ENCODE measurements around the gene STYK1. TPM values are rescaled to one million over a fixed set of nuclear protein-coding genes. Genes with fewer than 3 reads are reported as not detected.

STYK1 gene
- total and polyA plus RNA-seq, 11 donors, result 0.01 to 0.21 TPM; not detected in 9

- no peaks in the 10 kb centered on the region for H3K27me3 ChIP-seq
- no peak for DNase-seq
- WGBS, 4 donors, result 92 to 96% (median 94%) methylated on average over 3 of the region's 3 CpGs
- TF ChIP-seq POLR2A (IDR thresholded peaks at IDR 0.05) (no peak), CTCF (IDR thresholded peaks at IDR 0.05) (no peak)
- H3K4me3 ChIP-seq, result no peak overlapping the region
- H3K36me3 ChIP-seq, result peaks cover 0 to 54% (median 47%) of the 10 kb centered on the region in 9 donors
- intact Hi-C loops (cut with DNase I), result loop anchor here in 6 of 10 donors (5.0 to 10.0 kb wide), 3 partner anchors 112 to 142 kb away; partner anchors contain the start of gene YBX3 (in 5 of the 6)
- H3K27ac ChIP-seq, result no peak overlapping the region
- no peaks in the 10 kb centered on the region for H3K9me3 ChIP-seq
- peaks cover 0 to 21% (median 9%) of the 10 kb centered on the region in 12 donors for H3K4me1 ChIP-seq
- no peak for ATAC-seq
Observed at GRCh38 chr12:10610188-10610587, 63.7 kb downstream of the STYK1 start.

GRCh38 chr12:10607885-10608458 is 65.9 kb downstream of the STYK1 start:
- ATAC-seq (no peak), DNase-seq (no peak)
- TF ChIP-seq POLR2A (IDR thresholded peaks at IDR 0.05) (no peak), CTCF (IDR thresholded peaks at IDR 0.05) (peak in 3 of 12 donors; percentile 5 to 22 (median 17))
- H3K4me1 ChIP-seq, result peaks cover 0 to 12% (median 9%) of the 10 kb centered on the region in 12 donors
- H3K27me3 ChIP-seq, result no peaks in the 10 kb centered on the region
- peaks cover 0 to 71% (median 49%) of the 10 kb centered on the region in 9 donors for H3K36me3 ChIP-seq
- no peak overlapping the region for H3K4me3 ChIP-seq
- H3K9me3 ChIP-seq, result no peaks in the 10 kb centered on the region
- 86 to 94% (median 90%) methylated on average over 3 of the region's 3 CpGs for WGBS, 4 donors
- no peak overlapping the region for H3K27ac ChIP-seq
- intact Hi-C loops (cut with DNase I), result no loop called here

- DNase-seq (no peak), ATAC-seq (no peak)
- intact Hi-C loops (cut with DNase I), result no loop called here
- H3K4me1 ChIP-seq, result no peaks in the 10 kb centered on the region
- WGBS, 4 donors, result 91 to 95% (median 93%) methylated on average over 2 of the region's 2 CpGs
- no peaks in the 10 kb centered on the region for H3K9me3 ChIP-seq
- H3K4me3 ChIP-seq, result no peak overlapping the region
- H3K27ac ChIP-seq, result no peak overlapping the region
- peaks cover 0 to 48% (median 22%) of the 10 kb centered on the region in 9 donors for H3K36me3 ChIP-seq
- H3K27me3 ChIP-seq, result no peaks in the 10 kb centered on the region
- no peak for TF ChIP-seq CTCF (IDR thresholded peaks at IDR 0.05)
- TF ChIP-seq POLR2A (IDR thresholded peaks at IDR 0.05), result no peak
Observed at GRCh38 chr12:10601860-10602259, 72.0 kb downstream of the STYK1 start.

- Histone ChIP-seq H3K9me3 (no peaks in the 10 kb centered on the region), H3K4me3 (no peak overlapping the region), H3K27ac (no peak overlapping the region), H3K4me1 (no peaks in the 10 kb centered on the region), H3K27me3 (no peaks in the 10 kb centered on the region), H3K36me3 (peaks cover 0 to 46% (median 15%) of the 10 kb centered on the region in 9 donors)
- TF ChIP-seq POLR2A (IDR thresholded peaks at IDR 0.05) (no peak), CTCF (IDR thresholded peaks at IDR 0.05) (no peak)
- 89 to 91% (median 90%) methylated on average over 6 of the region's 6 CpGs for WGBS, 4 donors
- intact Hi-C loops (cut with DNase I), result no loop called here
- no peak for DNase-seq
- no peak for ATAC-seq
Observed at GRCh38 chr12:10600988-10601387, 72.9 kb downstream of the STYK1 start.

All from heart left ventricle (tissue), 16 donors.